GM18505 (cell line): ENCODE results near the gene C15orf40.

Experiments
- ATAC-seq: cut with Tn5 transposase; IDR thresholded peaks from one replicate; pipeline ENCODE4 v1.9.1; 2021; ENCODE audit not compliant: unreplicated experiment
- POLR2A ChIP-seq: IDR thresholded peaks from 4 replicates; pipeline ENCODE4 v1.6.1; 2011; ENCODE audit warnings: borderline replicate concordance; ENCODE audit not compliant: insufficient read depth, insufficient read length; ENCODE audit errors: extremely low read depth

The C15orf40 gene

DNA sequence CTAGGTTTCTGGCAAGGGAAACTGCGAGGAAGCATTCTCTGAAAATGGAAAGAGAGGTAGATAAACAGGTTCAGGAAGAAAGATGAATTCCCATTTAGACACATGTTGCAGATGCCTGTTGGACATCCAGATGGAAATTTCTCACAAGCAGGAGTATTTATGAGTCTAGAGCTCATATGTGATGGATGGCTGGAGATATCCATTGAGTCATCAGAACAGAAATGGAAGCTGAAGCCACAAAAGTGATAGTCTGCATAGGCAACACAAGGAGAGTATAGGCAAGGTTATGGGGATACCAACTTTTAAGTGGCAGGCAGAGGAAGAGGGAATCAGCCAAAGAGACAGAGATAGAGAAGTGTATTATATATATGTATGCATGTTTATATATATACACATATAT is 31.7 kb downstream of the C15orf40 start:
- no peak for TF ChIP-seq POLR2A
- no peak for ATAC-seq

DNA sequence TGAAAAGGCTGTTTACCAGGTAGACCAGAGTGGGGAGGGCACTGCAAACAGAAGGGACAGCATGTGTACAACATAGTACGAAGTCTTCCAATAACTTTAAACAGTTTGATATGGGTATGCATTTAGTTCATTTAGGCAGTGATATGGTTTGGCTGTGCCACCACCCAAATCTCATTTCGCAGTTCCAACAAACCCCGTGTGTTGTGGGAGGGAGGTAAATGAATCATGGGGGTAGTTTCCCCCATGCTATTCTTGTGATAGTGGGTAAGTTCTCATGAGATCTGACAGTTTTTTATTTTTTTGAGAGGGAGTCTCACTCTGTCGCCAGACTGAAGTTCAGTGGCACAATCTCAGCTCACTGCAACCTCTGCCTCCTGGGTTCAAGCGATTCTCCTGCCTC is 33.0 kb downstream of the C15orf40 start:
- no peak for ATAC-seq
- no peak for TF ChIP-seq POLR2A

DNA sequence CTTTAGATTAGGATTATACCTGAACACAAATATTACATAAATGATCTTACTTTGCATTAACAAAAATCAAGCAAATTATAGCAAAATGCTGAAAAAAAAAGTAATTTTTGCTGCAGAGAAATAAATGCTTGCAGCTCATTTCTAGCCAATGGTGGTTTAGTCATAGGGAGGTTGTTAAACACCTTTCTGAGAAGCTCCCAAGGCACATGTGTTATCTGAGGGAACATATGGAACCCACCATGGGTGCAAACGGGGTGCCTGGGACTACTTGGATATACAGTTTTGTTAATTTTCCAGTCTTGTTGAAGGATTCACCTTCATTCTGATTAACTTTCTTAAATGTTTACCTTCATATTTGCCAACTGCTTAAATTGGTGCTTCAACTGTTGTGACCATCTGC is 34.4 kb downstream of the C15orf40 start:
- no peak for ATAC-seq

DNA sequence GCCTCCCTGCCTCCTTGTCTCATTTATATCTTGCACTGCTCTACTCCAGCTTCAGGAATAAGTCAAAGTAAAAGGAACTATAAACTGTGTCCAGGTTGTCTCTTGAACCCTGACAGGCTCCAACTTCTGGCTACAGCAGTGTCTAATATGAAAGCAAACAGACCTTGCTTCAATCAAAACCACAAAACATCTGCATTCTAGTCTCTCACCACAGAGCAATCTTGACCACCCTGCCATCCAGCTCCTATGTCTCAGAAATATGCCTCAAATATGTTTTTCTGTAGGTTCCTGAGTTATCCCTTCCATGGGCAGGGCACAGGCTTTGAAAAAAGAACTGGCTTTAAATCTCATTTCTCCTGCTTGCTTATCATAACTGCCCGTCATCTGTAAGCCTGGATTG is 38.4 kb downstream of the C15orf40 start:
- ATAC-seq, result no peak
- no peak for TF ChIP-seq POLR2A

More for the DNA sequence above, 34.4 kb downstream of the C15orf40 start:
- TF ChIP-seq POLR2A, result no peak

DNA sequence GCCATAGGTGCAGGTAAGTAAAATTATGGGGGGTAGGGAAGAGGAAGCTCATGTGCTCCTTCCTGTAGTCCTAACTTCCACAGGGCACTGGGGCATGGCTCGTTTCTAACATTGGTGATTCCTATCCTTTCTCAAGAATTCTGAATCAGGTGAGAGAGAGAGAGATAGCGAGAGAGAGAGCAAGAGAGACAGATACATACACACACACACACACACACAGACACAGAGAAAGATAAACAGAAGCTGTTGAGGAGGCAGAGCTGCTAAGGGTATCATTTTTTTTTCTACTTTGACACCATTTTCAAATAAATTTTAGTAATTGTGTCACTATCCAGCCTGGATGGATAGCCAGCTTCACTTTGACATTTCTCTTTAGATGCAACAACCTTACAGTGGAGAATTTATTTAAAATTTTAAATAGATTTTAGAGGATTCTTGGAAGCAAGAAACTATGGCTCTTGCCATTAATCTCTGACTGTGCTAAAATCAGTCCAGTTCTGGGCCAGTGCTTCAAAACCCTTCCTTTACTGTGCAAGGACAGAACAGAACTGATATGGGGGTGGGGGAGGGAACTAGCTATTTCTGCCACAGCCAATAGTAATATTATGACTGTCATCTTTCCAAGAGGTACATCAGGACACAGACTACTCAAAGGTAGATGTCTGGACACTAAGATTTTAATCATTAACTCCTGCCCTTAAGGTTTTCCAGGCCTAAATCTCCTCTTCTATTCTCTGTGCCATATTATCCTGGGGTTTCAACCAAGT is 40.0 kb downstream of the C15orf40 start:
- no peak for TF ChIP-seq POLR2A
- ATAC-seq, result no peak

DNA sequence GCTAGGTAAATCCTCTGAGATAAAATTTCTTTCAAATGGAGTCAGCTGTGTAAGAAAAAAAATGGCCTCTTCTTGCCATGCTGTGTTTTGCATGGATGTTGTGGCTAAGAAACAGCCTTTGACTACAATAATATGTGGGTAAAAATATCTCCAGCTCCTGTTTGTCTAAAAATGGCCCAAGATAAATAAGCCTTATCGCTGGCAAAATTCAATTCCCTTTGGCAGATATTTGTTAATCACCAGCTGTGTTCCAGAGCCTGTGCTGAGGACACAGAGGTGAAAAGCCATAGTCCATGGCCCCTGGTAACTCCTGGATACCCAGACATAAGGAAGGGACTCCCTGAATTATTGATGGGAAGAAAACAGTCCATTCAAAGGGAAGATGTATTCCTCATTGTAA is 40.7 kb downstream of the C15orf40 start:
- no peak for TF ChIP-seq POLR2A
- ATAC-seq, result no peak

DNA sequence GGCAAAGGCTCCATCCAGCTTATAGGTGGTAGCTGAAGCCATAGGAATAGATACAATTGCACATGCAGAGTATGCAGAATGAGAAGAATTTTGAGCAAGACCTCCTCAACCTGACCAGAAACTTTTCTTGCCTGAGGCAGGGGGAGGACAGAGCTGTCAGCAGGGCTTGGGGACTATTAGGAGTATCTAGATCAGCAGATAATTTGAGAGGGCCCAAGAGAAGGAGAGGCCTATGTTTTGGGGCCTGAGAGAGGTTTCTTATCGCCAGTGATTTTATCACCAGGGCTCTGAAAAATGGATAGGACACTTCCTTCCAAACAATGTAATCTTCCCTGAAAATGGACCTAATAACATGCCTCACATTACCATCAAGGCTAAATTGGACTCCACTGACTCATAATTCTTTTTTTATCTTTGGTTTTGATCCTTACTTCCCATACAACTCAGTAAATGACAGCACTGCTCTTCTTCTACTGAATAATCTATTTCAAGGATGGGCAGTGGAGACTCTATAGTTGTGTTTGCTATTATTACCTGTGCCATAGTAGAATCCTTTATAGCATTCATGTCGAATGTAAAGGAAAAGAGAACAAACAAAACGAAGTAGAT is 41.3 kb downstream of the C15orf40 start:
- ATAC-seq, result no peak
- no peak for TF ChIP-seq POLR2A

DNA sequence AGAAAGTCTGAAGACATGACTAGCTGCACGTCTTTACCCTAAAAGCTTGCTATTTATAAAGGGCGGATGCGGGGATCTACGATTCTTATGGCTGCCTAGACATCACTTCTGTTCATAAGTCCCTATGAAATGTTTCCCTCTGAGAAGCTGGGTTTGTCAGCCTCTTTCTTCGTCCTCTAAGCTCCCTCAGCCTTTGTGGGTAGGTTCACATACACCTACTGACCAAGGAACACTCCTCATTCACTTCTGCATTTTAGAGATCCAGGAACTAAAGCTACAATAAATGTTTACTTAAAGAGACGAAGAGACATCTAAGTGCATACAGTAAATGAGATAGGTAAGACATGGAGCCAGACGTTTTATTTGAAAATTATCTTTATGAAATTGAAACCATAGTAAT is 42.1 kb downstream of the C15orf40 start:
- ATAC-seq, result no peak
- no peak for TF ChIP-seq POLR2A

DNA sequence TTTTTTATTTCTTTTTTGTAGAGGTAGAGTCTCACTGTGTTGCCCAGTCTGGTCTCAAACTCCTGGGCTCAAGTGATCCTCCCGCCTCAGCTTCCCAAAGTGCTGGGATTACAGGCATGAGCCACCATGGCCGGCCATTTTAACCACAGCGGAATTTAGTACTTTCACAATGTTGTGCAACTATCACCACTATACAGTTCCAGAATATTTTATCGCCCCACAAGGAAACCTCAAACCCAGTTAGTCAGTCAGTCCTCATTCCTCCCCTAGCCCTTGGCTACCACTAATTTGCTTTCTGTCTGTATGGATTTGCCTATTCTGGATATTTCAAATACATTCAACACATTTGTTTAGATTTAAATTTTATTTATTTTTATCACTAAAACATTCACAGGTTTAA is 43.4 kb downstream of the C15orf40 start:
- ATAC-seq, result no peak
- no peak for TF ChIP-seq POLR2A

DNA sequence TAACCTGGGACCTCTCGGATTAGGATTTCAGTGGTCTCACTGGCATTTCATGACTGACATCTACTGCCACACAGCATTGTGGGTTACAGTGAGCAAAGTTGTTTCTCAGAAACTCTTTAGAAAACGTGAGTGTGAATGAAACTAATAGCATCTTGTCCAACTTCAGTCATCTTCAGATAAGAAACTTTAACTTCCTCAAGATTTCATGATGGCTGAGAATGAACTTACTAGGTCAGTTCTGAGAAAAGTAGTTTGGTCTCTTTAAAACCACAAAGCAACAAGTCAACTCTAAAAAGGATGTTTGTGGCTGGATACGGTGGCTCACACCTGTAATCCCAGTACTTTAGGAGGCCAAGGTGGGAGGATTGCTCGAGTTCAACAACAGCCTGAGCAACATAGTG is 44.8 kb downstream of the C15orf40 start:
- no peak for TF ChIP-seq POLR2A
- ATAC-seq, result no peak

DNA sequence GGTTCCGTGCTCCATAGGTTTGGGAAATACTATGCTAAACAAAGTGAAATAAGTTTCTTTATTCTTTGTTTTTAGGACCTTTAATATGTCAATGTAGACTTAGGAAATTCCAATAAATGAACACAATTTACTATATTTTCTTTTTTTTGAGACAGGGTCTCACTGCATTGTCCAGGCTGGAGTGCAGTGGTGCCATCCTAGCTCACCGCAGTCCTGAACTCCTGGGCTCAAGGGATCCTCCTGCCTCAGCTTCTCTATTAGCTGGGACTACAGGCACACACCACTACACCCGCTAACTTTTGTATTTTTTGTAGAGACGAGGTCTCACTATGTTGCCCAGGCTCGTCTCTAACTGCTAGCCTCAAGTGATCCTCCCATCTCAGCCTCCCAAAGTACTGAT is 46.5 kb downstream of the C15orf40 start:
- no peak for ATAC-seq

DNA sequence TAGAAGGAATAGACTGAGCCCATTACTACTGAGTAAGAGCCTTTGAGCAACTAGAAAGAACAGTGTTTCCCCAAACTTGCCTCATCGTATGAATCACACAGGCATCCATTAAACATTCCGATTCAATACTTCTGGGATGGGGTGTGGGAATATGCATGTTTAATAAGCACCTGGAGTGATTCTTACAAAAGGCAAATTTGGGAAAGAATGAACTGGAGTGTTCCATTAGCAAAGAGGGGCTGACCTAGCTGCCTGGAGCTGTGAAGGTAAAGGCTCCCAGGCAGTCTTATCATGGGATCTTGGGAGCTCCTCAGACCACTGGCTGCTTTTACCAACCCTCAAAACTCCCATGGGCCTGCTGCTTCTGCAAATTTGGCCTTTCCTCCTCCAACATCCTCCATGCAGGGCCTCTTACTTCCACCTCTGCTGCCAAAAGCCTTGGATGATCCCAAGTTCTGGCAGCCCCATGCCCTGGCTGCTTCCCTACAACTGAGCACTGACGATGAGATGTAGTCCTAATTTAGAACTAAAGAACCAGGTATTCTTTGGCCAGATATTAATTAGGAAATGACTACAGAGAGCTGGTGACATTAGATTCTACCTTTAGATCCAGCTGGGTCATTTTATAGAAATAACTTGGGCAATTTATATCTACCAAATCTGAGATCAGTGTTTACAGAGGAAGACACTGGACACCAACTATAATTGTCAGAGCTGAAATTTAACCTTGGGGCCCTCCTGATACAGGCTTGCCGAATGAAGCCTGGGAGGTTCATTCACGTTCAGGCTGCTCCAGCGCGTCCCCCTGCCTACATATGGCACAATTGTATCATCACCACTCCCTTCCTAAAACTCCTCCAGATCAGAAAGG is 47.7 kb downstream of the C15orf40 start:
- no peak for TF ChIP-seq POLR2A
- ATAC-seq, result no peak

More for the DNA sequence above, 46.5 kb downstream of the C15orf40 start:
- no peak for TF ChIP-seq POLR2A

DNA sequence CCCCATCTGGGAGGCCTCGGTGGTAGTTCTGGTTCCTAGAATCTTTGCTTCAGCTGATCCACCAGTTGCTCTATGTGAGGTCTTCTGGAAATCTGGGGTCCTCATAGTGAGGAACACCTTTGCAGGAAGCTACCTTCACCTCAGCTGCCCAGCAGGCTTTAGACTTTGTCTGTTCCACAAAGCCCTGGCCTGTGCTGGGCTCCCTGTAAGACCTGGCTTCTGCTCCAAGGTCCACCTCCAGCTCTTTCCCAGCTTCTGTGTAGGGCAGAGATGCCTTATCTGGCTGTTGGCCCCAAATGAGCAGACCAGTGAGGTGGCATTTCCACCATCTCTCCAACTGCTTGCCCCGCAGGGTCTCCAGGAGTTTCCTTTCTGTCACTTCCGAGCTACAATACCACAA is 50.7 kb downstream of the C15orf40 start:
- TF ChIP-seq POLR2A, result no peak
- ATAC-seq, result no peak

DNA sequence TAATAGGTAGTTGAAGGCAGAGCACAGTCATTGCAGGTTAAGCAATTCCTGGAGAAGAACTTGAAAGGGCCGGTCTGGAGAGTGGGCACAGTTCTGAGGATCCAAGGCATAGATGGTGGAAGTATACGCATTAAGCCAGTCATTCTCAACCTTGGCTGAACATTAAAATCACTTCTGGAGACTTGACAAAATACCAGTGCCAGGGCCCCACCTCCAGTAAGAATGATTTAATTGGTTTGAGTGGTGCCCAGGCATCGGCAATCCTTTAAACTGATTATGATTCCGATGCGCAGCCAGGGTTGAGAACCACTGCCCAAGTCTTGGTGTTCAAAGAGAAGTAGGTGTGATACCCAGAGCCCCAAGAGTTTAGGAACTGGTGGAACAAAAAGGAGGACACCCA is 52.0 kb downstream of the C15orf40 start:
- no peak for ATAC-seq
- TF ChIP-seq POLR2A, result no peak

DNA sequence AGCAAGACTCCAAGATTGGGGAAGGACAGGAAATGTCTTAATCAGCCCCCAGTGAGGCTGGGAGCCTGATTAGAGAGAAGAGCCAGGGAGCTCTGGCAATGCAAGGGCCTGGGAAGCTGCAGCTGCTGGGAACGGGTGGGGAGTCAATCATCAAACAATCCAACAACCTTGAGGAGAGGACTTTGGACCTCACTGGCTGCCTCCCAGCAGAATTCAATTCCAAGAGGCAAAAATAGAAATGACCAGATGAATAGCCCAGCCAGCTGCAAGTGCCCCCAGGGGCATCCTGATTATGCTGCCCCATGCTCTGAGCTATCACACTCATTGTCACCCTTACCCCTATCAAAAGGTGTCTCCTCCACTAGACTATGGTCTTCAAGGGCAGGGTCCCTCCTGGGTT is 52.8 kb downstream of the C15orf40 start:
- no peak for ATAC-seq
- TF ChIP-seq POLR2A, result no peak
